Tibial nerve (tissue), 4 donors: Measurements from ENCODE around the gene SRP9.

Source experiments
- EP300 ChIP-seq, 2 donors: sonication (generic); formaldehyde crosslinking; IDR thresholded peaks; one replicate each; pipeline ENCODE4 v1.6.1; 2017; ENCODE audit warnings: antibody characterized with exemption in 2 of 2, mild to moderate bottlenecking in 1 of 2
- POLR2A ChIP-seq, 2 donors: fragments of 450-650 bp; IDR thresholded peaks; one replicate each; pipeline ENCODE4 v1.6.1; 2017; ENCODE audit warnings: antibody characterized with exemption in 2 of 2, mild to moderate bottlenecking in 2 of 2, moderate library complexity in 2 of 2
- TF ChIP-seq, protein P1 (sequence below), 5 experiments: fragments of 200-600 bp in 3 of 5; fragments of 450-650 bp in 2 of 5; sonication (generic) in 3 of 5; IDR thresholded peaks; one replicate each; pipeline ENCODE4 v1.5.1; 2016 to 2019; ENCODE audit warnings: antibody characterized with exemption in 5 of 5, mild to moderate bottlenecking in 3 of 5, moderate library complexity in 2 of 5

DNA sequence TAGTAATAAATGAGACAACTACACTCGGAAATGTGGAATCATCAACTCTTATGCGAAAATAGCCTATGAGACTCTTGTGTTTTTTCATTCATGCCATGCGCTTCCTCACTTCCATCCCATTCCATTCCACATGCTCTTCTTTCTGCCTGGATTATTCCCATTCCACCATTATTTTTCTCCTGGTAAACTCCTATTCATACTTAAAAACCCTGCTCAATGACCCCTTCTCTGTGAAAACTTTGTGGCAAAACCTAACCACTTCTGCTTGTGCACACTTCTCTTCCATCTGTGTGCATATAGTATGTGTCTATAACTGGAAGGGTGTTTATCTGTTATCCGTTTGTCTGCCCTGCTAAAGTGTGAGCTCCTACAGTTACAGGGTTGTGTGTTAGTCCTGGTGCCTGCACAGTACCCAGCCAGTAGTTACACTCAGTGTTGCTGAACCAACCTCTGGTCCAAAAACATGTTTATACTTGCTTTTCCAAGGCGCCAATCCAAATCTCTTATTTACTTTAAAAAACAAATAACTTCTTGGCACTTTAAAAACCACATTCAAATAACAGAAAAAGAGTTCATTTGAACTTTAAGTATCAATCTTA lies 43.0 kb downstream of the SRP9 start:
- TF ChIP-seq POLR2A (IDR thresholded peaks at IDR 0.05) (no peak), EP300 (IDR thresholded peaks at IDR 0.05) (no peak)
- TF ChIP-seq, protein P1, sequence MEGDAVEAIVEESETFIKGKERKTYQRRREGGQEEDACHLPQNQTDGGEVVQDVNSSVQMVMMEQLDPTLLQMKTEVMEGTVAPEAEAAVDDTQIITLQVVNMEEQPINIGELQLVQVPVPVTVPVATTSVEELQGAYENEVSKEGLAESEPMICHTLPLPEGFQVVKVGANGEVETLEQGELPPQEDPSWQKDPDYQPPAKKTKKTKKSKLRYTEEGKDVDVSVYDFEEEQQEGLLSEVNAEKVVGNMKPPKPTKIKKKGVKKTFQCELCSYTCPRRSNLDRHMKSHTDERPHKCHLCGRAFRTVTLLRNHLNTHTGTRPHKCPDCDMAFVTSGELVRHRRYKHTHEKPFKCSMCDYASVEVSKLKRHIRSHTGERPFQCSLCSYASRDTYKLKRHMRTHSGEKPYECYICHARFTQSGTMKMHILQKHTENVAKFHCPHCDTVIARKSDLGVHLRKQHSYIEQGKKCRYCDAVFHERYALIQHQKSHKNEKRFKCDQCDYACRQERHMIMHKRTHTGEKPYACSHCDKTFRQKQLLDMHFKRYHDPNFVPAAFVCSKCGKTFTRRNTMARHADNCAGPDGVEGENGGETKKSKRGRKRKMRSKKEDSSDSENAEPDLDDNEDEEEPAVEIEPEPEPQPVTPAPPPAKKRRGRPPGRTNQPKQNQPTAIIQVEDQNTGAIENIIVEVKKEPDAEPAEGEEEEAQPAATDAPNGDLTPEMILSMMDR (IDR thresholded peaks at IDR 0.05): no peak
